Prostate gland (tissue), 2 donors: ENCODE results near the gene HNRNPL. TPM values are rescaled to one million over a fixed set of nuclear protein-coding genes. Genes with fewer than 3 reads are reported as not detected.

ENCODE experiments used
- DNase-seq: peaks from one replicate; pipeline ENCODE4 v3.0.0-alpha.2; 2019; ENCODE audit warnings: low spot score
- H3K27ac ChIP-seq, 2 donors: fragments of 200-600 bp; sonication (generic); 2 replicates each; pipeline ENCODE4 v1.5.1; 2017 to 2019
- H3K27me3 ChIP-seq: fragments of 200-600 bp; sonication (generic); replicated peaks from 2 replicates; pipeline ENCODE4 v1.5.1; 2019; ENCODE audit not compliant: insufficient read depth
- H3K36me3 ChIP-seq, 2 donors: fragments of 200-600 bp; sonication (generic); 1 replicate in 1 of 2; 2 replicates in 1 of 2; pipeline versions ENCODE4 v1.5.1 to v1.8.1; 2017 to 2019
- H3K4me1 ChIP-seq: fragments of 200-600 bp; sonication (generic); replicated peaks from 2 replicates; pipeline ENCODE4 v1.5.1; 2019
- H3K4me3 ChIP-seq, 2 donors: fragments of 200-600 bp; sonication (generic); 2 replicates each; pipeline ENCODE4 v1.5.1; 2017 to 2019
- H3K9me3 ChIP-seq: fragments of 200-600 bp; sonication (generic); 2 replicates; pipeline ENCODE4 v1.5.1; 2017
- POLR2A ChIP-seq: fragments of 450-650 bp; IDR thresholded peaks from one replicate; pipeline ENCODE4 v1.6.1; 2016; ENCODE audit warnings: antibody characterized with exemption, mild to moderate bottlenecking
- POLR2AphosphoS5 ChIP-seq: sonication (generic); formaldehyde crosslinking; IDR thresholded peaks from one replicate; pipeline ENCODE4 v1.6.1; 2017; ENCODE audit warnings: antibody characterized with exemption
- WGBS: methylation state at CpG from one replicate; pipeline ENCODE4 v1.1.5; 2018; 5-methylcytosine and 5-hydroxymethylcytosine counted together
- intact Hi-C: fragments of 100-400 bp; cut with DNase I; formaldehyde crosslinking; loops from one replicate; pipeline ENCODE4 v1.14.2; 2022
- total RNA-seq, 2 donors: library from RNA; depleted of rRNA; stranded (reverse); fragments of >200 nt; gene quantifications; one replicate each; pipeline ENCODE4 v1.1.0, GENCODE V29; 2016
- TF ChIP-seq, protein P1 (sequence below), 4 experiments: fragments of 200-600 bp in 2 of 4; fragments of 450-650 bp in 2 of 4; sonication (generic) in 2 of 4; IDR thresholded peaks; 1 replicate in 3 of 4; 2 replicates in 1 of 4; pipeline ENCODE4 v1.5.1; 2016 to 2019; ENCODE audit warnings: antibody characterized with exemption in 4 of 4, mild to moderate bottlenecking in 2 of 4, moderate library complexity in 2 of 4

HNRNPL gene
- total RNA-seq, 2 donors from 2014 or later = 210 to 231 TPM

DNA sequence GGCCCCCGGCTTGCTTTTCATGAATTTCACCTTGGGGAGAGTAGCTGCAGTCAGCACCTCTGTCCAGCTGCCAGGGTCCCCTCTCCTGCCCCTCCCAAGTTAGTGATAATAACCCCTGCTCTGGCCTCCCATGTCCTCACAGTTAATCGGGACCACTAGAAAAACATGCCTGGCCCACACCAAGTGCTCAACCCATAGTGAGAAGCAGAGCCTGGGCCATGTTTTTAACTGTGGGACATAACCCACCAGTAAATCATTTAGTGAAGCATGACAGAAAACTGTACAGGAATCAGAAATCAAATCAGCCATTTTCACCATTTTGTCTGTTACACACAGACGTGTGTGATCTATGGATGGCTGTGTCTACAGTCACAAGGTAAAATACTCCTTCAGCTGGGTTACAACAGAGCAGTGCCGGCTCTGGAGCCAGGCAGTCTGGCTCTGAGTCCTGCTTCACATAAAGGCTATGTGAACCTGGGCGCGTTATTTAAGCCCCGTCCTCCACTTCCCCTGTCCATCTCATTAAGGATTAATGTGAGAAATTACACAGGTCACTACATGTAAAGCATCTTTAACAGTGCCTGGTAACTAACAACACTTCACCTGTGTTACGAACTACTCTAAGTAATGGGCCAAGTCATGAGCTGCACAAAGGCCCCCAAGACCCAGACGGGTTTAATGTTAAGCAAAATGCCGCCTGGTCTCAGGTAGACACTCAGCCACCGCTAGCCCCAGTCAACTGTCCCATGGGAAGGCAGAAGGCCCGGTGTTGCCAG is 10.6 kb downstream of the HNRNPL start:
- no peak for TF ChIP-seq POLR2AphosphoS5
- TF ChIP-seq, protein P1, sequence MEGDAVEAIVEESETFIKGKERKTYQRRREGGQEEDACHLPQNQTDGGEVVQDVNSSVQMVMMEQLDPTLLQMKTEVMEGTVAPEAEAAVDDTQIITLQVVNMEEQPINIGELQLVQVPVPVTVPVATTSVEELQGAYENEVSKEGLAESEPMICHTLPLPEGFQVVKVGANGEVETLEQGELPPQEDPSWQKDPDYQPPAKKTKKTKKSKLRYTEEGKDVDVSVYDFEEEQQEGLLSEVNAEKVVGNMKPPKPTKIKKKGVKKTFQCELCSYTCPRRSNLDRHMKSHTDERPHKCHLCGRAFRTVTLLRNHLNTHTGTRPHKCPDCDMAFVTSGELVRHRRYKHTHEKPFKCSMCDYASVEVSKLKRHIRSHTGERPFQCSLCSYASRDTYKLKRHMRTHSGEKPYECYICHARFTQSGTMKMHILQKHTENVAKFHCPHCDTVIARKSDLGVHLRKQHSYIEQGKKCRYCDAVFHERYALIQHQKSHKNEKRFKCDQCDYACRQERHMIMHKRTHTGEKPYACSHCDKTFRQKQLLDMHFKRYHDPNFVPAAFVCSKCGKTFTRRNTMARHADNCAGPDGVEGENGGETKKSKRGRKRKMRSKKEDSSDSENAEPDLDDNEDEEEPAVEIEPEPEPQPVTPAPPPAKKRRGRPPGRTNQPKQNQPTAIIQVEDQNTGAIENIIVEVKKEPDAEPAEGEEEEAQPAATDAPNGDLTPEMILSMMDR (IDR thresholded peaks at IDR 0.05) = no peak
- no peak for TF ChIP-seq POLR2A
- peaks cover 34% of the 10 kb centered on the region for H3K4me1 ChIP-seq
- 71% methylated on average over 12 of the region's 12 CpGs for WGBS
- intact Hi-C loops = loop anchor here (10.0 kb wide), 2 partner anchors 114 to 194 kb away; partner anchors contain the start of gene ACTN4
- peaks cover 28 to 41% of the 10 kb centered on the region in 2 donors for H3K36me3 ChIP-seq
- no peak overlapping the region for H3K4me3 ChIP-seq
- H3K27ac ChIP-seq = peak overlapping the region; percentile 64 to 81
- DNase-seq = no peak
- H3K9me3 ChIP-seq = no peaks in the 10 kb centered on the region
- no peaks in the 10 kb centered on the region for H3K27me3 ChIP-seq

DNA sequence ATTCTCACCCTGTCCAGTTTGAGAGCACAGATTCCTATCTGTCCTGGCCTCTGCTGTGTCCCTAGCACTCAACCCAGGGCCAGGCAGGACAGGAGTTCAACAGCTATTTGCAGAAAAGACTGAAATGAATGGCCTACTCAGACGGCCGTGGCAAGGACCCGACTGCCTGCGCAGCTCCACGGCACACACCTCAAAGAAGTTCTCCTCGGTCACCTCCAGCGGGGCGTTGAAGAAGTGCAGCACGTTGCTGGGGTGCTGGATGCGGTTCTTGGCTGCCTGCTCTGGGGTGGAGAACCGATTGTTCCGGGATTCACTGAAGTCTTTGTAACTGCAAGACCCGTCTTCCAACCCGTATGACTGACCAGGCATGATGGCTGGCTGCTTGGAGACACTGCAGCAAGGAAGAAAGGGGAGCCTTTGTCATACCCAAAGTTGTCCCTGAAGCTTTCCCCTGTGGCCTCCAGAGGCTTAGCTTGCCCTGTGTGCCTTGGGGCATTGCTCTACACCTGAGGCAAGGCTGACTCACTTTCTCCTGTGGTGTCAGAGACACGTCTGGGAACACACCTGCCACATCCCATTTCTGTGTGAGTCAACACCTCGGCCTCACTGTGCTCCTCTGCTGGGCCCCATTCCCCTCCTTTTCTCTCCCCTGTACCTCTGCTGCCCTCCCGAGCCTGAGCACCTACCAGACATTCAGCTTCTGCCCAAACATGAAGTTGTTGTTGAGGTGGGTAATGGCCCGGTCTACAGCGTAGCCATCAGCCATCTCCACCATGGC is 11.4 kb downstream of the HNRNPL start:
- H3K36me3 ChIP-seq = peaks cover 21 to 34% of the 10 kb centered on the region in 2 donors
- H3K4me1 ChIP-seq = peaks cover 34% of the 10 kb centered on the region
- no peak for TF ChIP-seq POLR2AphosphoS5
- TF ChIP-seq, protein P1 (IDR thresholded peaks at IDR 0.05) = peak in 2 of 4 experiments; percentile 36 to 37
- intact Hi-C loops = loop anchor here (10.0 kb wide), 2 partner anchors 114 to 194 kb away; partner anchors contain the start of gene ACTN4
- 46% methylated on average over 19 of the region's 19 CpGs for WGBS
- no peak overlapping the region for H3K4me3 ChIP-seq
- peak overlapping the region; percentile 64 to 81 for H3K27ac ChIP-seq
- H3K9me3 ChIP-seq = no peaks in the 10 kb centered on the region
- no peak for DNase-seq
- no peaks in the 10 kb centered on the region for H3K27me3 ChIP-seq

DNA sequence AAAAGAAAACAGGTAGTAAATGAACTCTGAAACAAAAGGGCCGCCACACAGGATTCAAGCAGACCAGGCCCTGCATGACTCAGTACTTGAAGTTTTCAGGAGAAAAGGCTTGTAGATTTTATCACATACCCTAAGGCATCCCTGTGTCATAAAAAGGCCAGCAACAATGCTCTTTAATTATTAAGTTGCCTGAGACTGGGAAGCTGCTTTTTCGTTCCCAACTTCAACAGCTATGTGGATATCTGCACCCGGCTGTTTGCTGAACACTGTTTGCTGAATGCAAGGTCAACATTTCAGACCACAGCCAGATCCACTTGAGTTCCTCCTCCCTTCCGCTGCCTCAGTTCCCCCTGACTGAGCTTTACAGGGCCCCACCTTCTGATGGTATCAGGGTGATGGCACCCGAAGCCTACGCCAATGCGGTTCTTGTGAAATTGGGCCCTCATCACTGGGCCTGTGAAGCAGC is 12.1 kb downstream of the HNRNPL start:
- Histone ChIP-seq H3K4me1 (peaks cover 34% of the 10 kb centered on the region), H3K27me3 (no peaks in the 10 kb centered on the region), H3K4me3 (no peak overlapping the region), H3K9me3 (no peaks in the 10 kb centered on the region), H3K27ac (peak overlapping the region; percentile 64 to 81), H3K36me3 (peaks cover 14 to 27% of the 10 kb centered on the region in 2 donors)
- DNase-seq = peak; percentile 82
- intact Hi-C loops = loop anchor here (10.0 kb wide), 2 partner anchors 113 to 193 kb away; partner anchors contain the start of gene ACTN4
- 45% methylated on average over 7 of the region's 7 CpGs for WGBS
- TF ChIP-seq POLR2A = peak; percentile 8
- TF ChIP-seq POLR2AphosphoS5 = peak; percentile 81
- TF ChIP-seq, protein P1 (IDR thresholded peaks at IDR 0.05) = no peak

DNA sequence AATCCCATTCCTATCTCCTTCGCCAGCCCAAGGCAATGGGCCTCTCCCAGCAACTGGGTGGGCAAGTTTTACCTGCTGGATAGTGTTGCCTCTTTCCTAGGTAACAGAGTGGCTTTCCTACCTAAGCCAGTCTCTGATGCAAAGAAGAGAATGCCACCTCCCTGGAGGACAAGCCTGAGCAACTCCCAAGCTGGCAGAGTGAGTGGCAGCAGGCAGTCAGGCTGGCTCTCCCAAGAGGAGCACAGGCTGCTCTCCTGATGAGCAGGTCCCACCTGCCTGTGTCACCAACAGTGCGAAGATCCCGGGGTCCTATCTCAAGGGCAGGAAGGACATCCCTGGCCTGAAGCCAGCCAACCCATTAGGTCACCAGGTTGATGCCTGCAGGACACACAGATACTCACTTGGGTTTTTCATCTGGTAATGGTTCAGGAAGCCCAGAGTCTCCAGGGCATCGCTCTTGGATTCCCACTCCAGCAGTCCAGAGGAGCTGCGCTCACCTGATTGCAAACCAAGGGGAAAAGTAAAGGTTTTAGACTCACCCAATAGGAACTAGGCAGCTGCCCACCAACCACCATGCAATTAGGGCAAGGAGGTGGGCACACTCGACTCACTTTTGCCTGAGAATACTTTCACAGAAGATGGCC is 12.7 kb downstream of the HNRNPL start:
- intact Hi-C loops = loop anchor here (10.0 kb wide), 2 partner anchors 112 to 192 kb away; partner anchors contain the start of gene ACTN4
- peaks cover 9 to 21% of the 10 kb centered on the region in 2 donors for H3K36me3 ChIP-seq

More for the DNA sequence above, 12.7 kb downstream of the HNRNPL start:
- Histone ChIP-seq H3K4me1 (peaks cover 34% of the 10 kb centered on the region), H3K4me3 (no peak overlapping the region), H3K27ac (peak overlapping the region; percentile 64 to 81), H3K9me3 (no peaks in the 10 kb centered on the region), H3K27me3 (no peaks in the 10 kb centered on the region)
- TF ChIP-seq POLR2A (no peak), POLR2AphosphoS5 (peak; percentile 22)
- TF ChIP-seq, protein P1 (IDR thresholded peaks at IDR 0.05) = no peak
- peak; percentile 53 for DNase-seq
- 51% methylated on average over 6 of the region's 6 CpGs for whole genome bisulfite sequencing
